Breast epithelium (tissue), 4 donors: Measurements from ENCODE around the gene TNNI3. TPM values are rescaled to one million over a fixed set of nuclear protein-coding genes. Genes with fewer than 3 reads are reported as not detected.

Experiments
- DNase-seq, 2 donors: peaks; one replicate each; pipeline ENCODE4 v3.0.0-alpha.2; 2019; ENCODE audit warnings: low spot score in 2 of 2
- H3K27ac ChIP-seq, 2 donors: fragments of 200-600 bp; sonication (generic) in 1 of 2; one replicate each; pipeline ENCODE4 v1.5.1; 2016 to 2019; ENCODE audit warnings: mild to moderate bottlenecking in 1 of 2
- H3K27me3 ChIP-seq, 2 donors: fragments of 200-600 bp; sonication (generic) in 1 of 2; one replicate each; pipeline versions ENCODE4 v1.5.1 to v1.6.0; 2017 to 2019; ENCODE audit warnings: control low read depth in 1 of 2, mild to moderate bottlenecking in 1 of 2
- H3K36me3 ChIP-seq: fragments of 200-600 bp; one replicate; pipeline ENCODE4 v1.5.1; 2019
- H3K4me1 ChIP-seq, 2 donors: fragments of 200-600 bp; sonication (generic); one replicate each; pipeline ENCODE4 v1.5.1; 2016 to 2019; ENCODE audit warnings: control low read depth in 1 of 2
- H3K4me3 ChIP-seq, 3 donors: fragments of 200-600 bp; sonication (generic); 1 replicate in 2 of 3; 2 replicates in 1 of 3; pipeline ENCODE4 v1.5.1; 2016 to 2019; ENCODE audit warnings: mild to moderate bottlenecking in 3 of 3, moderate library complexity in 2 of 3
- H3K9me3 ChIP-seq, 2 donors: fragments of 200-600 bp; sonication (generic) in 1 of 2; one replicate each; pipeline ENCODE4 v1.5.1; 2016 to 2019; ENCODE audit warnings: control low read depth in 1 of 2
- CTCF ChIP-seq, 3 donors: fragments of 450-650 bp; IDR thresholded peaks; one replicate each; pipeline ENCODE4 v1.5.1; 2016 to 2017; ENCODE audit warnings: antibody characterized with exemption in 3 of 3, mild to moderate bottlenecking in 3 of 3, moderate library complexity in 3 of 3
- POLR2A ChIP-seq: fragments of 450-650 bp; IDR thresholded peaks from one replicate; pipeline ENCODE4 v1.6.1; 2016; ENCODE audit warnings: antibody characterized with exemption, mild to moderate bottlenecking, moderate library complexity
- POLR2AphosphoS5 ChIP-seq, 3 donors: sonication (generic); formaldehyde crosslinking; IDR thresholded peaks; one replicate each; pipeline ENCODE4 v1.6.1; 2017; ENCODE audit warnings: antibody characterized with exemption in 3 of 3
- intact Hi-C: fragments of 100-400 bp; cut with DNase I; formaldehyde crosslinking; loops from one replicate; pipeline ENCODE4 v1.15.1; 2023; ENCODE audit warnings: low total_unique reads
- total RNA-seq, 3 donors: library from RNA; depleted of rRNA; stranded (reverse); fragments of >200 nt; gene quantifications; one replicate each; pipeline ENCODE4 v1.1.0, GENCODE V29; 2016

Gene TNNI3
- total RNA-seq, 3 donors from 2014 or later, result 2.6 TPM; not detected in 2

GRCh38 chr19:55175117-55175867, 17.8 kb upstream of the TNNI3 start:
- TF ChIP-seq POLR2AphosphoS5 (IDR thresholded peaks at IDR 0.05) (no peak), POLR2A (no peak), CTCF (IDR thresholded peaks at IDR 0.05) (no peak)
- no peak for DNase-seq
- Histone ChIP-seq H3K9me3 (no peaks in the 10 kb centered on the region), H3K4me1 (peaks cover 0 to 6% of the 10 kb centered on the region in 2 donors), H3K27ac (no peak overlapping the region), H3K27me3 (peaks cover 5 to 96% of the 10 kb centered on the region in 2 donors), H3K36me3 (no peaks in the 10 kb centered on the region), H3K4me3 (no peak overlapping the region)
- intact Hi-C loops, result loop anchor here (10.0 kb wide), 1 partner anchor 1480 kb away; no protein-coding TSS in a partner anchor

- intact Hi-C loops, result loop anchor here (5.0 to 10.0 kb wide), 2 partner anchors 802 to 1480 kb away; no protein-coding TSS in a partner anchor
- Histone ChIP-seq H3K27ac (no peak overlapping the region), H3K36me3 (no peaks in the 10 kb centered on the region), H3K4me1 (peaks cover 0 to 6% of the 10 kb centered on the region in 2 donors), H3K27me3 (peaks cover 5 to 96% of the 10 kb centered on the region in 2 donors), H3K9me3 (no peaks in the 10 kb centered on the region), H3K4me3 (peak overlapping the region in 1 of 3 donors; percentile 69)
- DNase-seq, result no peak
- TF ChIP-seq POLR2A, result no peak
- no peak for TF ChIP-seq POLR2AphosphoS5 (IDR thresholded peaks at IDR 0.05)
- no peak for TF ChIP-seq CTCF (IDR thresholded peaks at IDR 0.05)
These were observed 17.0 kb upstream of the TNNI3 start for GRCh38 chr19:55174425-55175116.

GRCh38 chr19:55173714-55174409, 16.3 kb upstream of the TNNI3 start:
- Histone ChIP-seq H3K27me3 (peaks cover 8 to 96% of the 10 kb centered on the region in 2 donors), H3K36me3 (no peaks in the 10 kb centered on the region), H3K9me3 (no peaks in the 10 kb centered on the region), H3K4me1 (peaks cover 0 to 3% of the 10 kb centered on the region in 2 donors), H3K27ac (no peak overlapping the region), H3K4me3 (peak overlapping the region; percentile 5 to 69 (median 43))
- intact Hi-C loops, result loop anchor here (5.0 to 10.0 kb wide), 2 partner anchors 802 to 1481 kb away; no protein-coding TSS in a partner anchor
- no peak for DNase-seq
- TF ChIP-seq POLR2A (no peak), CTCF (IDR thresholded peaks at IDR 0.05) (no peak), POLR2AphosphoS5 (IDR thresholded peaks at IDR 0.05) (no peak)

GRCh38 chr19:55173186-55173713, 15.7 kb upstream of the TNNI3 start:
- no peaks in the 10 kb centered on the region for H3K9me3 ChIP-seq
- no peak overlapping the region for H3K27ac ChIP-seq
- peaks cover 0 to 3% of the 10 kb centered on the region in 2 donors for H3K4me1 ChIP-seq
- H3K4me3 ChIP-seq, result peak overlapping the region; percentile 5 to 69 (median 43)
- H3K36me3 ChIP-seq, result no peaks in the 10 kb centered on the region
- DNase-seq, result no peak
- H3K27me3 ChIP-seq, result peaks cover 8 to 98% of the 10 kb centered on the region in 2 donors
- TF ChIP-seq POLR2A, result no peak
- no peak for TF ChIP-seq CTCF (IDR thresholded peaks at IDR 0.05)
- TF ChIP-seq POLR2AphosphoS5 (IDR thresholded peaks at IDR 0.05), result no peak
- intact Hi-C loops, result loop anchor here (5.0 to 10.0 kb wide), 2 partner anchors 801 to 1482 kb away; no protein-coding TSS in a partner anchor
